NOMO-1 (cell line): ENCODE measurements around the gene CTXND2.
A peak's percentile ranks its signal among the peaks of the same experiment; 100 is the strongest.
"Not testable (repeated sequence)": the region's sequence is repeated elsewhere in the genome, so short reads cannot be mapped to it uniquely, and the experiment has no call there.

Source experiments
- DNase-seq, 2 experiments: peaks; one replicate each; lab custom pipeline; 2025; ENCODE audit not compliant: unreplicated experiment in 2 of 2; lab: John Stamatoyannopoulos, UW

CTXND2 gene

DNA sequence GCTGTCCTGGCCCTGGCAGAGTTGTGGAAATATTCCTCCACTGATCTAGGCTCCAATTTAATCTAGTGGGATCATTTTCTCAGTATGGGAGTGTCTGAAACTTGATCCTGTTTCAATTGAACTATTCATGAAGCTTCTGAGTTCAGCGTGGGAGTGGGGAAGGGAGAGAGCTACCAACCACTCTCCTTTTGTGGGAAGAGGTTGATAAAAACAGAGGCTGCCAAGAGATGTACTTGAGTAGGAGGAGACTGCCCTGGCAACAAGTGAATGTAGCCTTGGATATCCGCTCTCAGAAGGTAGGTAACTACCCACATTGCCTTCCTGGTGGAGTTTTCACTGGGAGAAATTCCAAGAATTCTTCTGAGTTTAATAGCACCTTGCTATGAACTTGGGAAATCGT is at the start of gene CTXND2:
Gene CTXND2 (plus strand): TSS at position 119 of the 400 bp plus-strand sequence. CDS start 25,179 bp downstream, outside the sequence.
- DNase-seq, result no peak

- DNase-seq, result not testable (repeated sequence)
These were observed 46.1 kb upstream of the CTXND2 start for GRCh38 chr1:150840850-150841249.

DNA sequence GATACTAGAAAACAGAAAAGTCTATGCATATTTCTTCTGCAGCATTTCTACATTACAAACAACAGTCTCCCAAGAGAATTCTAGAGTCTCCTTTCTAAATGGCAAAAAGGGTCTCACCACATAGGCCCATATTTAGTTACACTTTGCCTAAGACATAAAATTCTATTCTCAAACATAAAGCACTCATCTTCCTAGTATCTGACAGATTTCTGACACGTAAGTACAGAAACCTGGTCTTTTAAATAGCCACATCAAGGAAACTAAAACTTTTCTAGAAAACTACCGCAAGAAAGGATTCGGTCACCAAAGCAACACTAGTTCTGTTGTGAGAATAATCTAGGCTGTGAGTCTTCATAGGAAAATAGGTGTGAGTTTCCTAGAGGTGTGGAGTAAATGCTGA is 45.3 kb upstream of the CTXND2 start:
- DNase-seq, result no peak

DNA sequence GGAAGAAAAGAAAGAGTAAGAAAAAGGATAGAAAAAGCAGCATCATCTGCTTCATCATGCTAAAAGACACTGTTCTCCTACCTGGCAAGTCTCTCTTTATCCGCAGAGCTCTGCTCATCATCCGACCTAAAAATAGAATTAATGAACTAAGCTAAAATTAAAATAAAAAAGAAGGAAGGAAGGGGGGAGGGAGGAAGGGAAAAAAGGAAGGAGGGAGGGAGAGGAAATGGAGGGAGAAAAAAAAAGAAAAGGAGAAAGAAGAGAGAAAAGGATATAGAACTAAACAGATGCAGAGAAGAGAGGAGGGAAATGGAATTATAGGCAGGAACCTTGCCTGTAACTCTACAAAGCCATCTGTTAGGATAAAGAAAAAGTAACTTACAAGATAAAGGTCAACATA is 44.6 kb upstream of the CTXND2 start:
- DNase-seq, result no peak

GRCh38 chr1:150842964-150843363 is 44.0 kb upstream of the CTXND2 start:
- no peak for DNase-seq

- DNase-seq, result no peak
These were observed 43.5 kb upstream of the CTXND2 start for GRCh38 chr1:150843474-150843873.

DNA sequence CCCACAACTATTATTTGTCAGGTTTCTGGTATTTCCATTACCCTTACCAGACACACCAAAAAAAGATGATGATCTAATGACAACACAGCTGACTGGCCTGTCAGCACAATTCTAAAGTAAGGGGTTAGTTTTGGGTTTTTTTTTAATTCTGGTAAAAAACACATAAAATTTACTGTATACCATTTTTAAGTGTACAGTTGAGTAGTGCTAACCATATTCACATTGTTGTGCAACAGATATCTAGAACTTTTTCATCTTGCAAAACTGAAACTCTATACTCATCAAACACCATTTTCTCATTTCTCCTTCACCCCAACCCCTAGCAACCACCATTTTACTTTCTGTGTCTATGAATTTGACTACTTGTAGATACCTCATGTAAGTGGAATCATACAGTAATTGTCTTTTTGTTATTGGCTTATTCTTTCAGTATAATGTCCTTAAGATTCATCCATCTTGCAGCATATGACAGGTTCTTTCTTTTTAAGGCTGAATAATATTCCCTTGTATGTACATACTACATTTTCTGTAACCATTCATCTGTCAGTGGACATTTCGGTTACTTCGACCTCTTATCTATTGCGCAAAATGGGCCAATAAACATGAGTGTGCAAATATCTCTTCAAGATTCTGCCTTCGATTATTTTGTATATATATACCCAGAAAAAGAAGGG is 40.3 kb upstream of the CTXND2 start:
- DNase-seq, result no peak

DNA sequence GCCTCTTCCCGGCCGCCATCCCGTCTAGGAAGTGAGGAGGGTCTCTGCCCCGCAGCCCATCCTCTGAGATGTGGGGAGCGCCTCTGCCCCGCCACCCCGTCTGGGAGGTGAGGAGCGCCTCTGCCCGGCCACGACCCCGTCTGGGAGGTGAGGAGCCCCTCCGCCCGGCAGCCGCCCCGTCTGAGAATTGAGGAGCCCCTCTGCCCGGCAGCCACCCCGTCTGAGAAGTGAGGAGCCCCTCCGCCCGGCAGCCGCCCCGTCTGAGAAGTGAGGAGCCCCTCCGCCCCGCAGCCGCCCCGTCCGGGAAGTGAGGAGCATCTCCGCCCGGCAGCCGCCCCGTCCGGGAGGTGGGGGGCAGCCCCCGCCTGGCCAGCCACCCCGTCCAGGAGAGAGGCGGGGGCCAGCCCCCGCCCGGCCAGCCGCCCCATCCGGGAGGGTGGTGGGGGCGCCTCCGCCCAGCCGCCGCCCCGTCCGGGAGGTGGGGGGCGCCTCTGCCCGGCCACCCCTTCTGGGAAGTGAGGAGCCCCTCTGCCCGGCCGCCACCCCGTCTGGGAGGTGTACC is 36.1 kb upstream of the CTXND2 start:
- DNase-seq, result not testable (repeated sequence)

GRCh38 chr1:150852734-150853133 is 34.2 kb upstream of the CTXND2 start:
- peak; percentile 62 to 64 for DNase-seq

DNA sequence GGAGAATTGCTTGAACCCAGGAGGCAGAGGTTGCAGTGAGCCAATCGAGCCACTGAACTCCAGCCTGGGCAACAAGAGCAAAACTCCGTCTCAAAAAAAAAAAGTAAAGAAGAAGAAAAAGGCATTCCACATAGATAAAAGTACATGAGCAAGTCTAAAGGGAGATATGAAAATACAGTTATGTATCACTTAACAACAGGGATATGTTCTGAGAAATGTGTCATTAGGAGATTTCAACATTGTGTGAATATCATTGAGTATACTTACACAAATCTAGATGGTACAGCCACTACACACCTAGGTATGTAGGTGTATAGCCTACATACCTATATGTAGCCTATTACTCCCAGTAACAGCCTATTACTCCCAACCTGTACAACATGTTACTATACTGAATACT is 23.2 kb upstream of the CTXND2 start:
- no peak for DNase-seq

- not testable (repeated sequence) for DNase-seq
These were observed 22.7 kb upstream of the CTXND2 start for GRCh38 chr1:150864200-150864599.

- no peak for DNase-seq
These were observed 17.3 kb upstream of the CTXND2 start for GRCh38 chr1:150869683-150870082.

- no peak for DNase-seq
These were observed 14.4 kb upstream of the CTXND2 start for GRCh38 chr1:150872572-150872971.

DNA sequence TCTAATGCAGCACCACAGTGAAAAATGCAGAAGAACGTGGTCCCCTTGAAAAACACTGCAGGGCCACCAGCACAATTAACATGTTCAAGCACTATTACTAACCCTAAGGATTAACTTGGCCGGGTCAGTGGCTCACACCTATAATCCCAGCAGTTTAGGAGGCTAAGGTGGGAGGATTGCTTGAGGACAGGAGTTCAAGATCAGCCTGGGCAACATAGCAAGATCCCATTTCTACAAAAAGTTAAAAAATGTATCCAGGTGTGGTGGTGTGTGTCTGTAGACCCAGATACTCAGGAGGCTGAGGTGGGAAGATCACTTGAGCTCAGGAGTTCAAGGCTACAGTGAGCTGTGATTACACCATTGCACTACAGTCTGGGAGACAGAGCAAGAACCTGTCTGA is 13.4 kb upstream of the CTXND2 start:
- DNase-seq, result no peak

GRCh38 chr1:150874455-150875196 is 12.3 kb upstream of the CTXND2 start:
- DNase-seq, result no peak

GRCh38 chr1:150875197-150876118 is 11.5 kb upstream of the CTXND2 start:
- no peak for DNase-seq

DNA sequence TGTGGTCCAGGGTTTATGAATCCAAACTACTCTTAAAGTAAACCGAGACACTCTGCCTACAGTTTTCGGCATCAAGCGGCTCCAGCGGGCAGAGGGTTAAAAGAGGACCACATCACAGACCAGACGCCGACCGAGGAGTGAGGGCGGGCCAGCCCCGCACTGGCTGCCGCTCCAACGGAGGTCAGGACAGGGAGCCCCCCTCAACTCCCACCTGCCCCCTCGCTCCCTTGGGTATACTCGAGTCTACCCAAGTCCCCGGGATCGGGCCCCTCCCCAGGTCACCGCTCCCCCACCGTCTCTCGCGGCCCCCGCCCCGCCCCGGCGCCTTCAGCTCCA is 10.8 kb upstream of the CTXND2 start:
- DNase-seq, result peak; percentile 38 to 58

GRCh38 chr1:150878931-150879330 is 8.0 kb upstream of the CTXND2 start:
- not testable (repeated sequence) for DNase-seq

- peak; percentile 72 to 91 for DNase-seq
These were observed 5.4 kb upstream of the CTXND2 start for GRCh38 chr1:150881331-150882070.

DNA sequence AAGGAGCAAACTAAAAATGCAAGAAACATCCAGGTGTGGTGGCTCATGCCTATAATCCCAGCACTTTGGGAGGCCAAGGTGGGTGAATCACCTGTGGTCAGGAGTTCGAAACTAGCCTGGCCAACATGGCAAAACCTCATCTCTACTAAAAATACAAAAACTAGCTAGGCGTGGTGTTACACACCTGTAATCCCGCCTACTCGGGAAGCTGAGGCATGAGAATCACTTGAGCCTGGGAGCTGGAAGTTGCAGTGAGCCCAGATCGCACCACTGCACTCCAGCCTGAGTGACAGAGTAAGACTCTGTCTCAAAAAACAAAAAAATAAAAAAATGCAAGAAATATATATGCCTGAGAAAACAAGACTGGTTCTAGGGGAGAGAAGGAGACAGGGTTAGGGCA is 3.8 kb upstream of the CTXND2 start:
- not testable (repeated sequence) for DNase-seq
